HG03469 (cell line): ENCODE measurements around the gene TMEM123.

Experiments used
- ATAC-seq: cut with Tn5 transposase; IDR thresholded peaks from one replicate; pipeline ENCODE4 v1.9.1; 2021; ENCODE audit warnings: mild to moderate bottlenecking, moderate library complexity, moderate number of reproducible peaks; ENCODE audit not compliant: unreplicated experiment

TMEM123 gene

GRCh38 chr11:102399189-102399588 is 53.4 kb downstream of the TMEM123 start:
- no peak for ATAC-seq

GRCh38 chr11:102398297-102398696 is 54.3 kb downstream of the TMEM123 start:
- no peak for ATAC-seq

GRCh38 chr11:102396708-102397563 is 55.6 kb downstream of the TMEM123 start:
- no peak for ATAC-seq

GRCh38 chr11:102395720-102396393 is 56.7 kb downstream of the TMEM123 start:
- no peak for ATAC-seq

GRCh38 chr11:102393272-102393730 is 59.3 kb downstream of the TMEM123 start:
- no peak for ATAC-seq

- no peak for ATAC-seq
These were observed 60.9 kb downstream of the TMEM123 start for GRCh38 chr11:102391549-102392237.

- ATAC-seq: peak; percentile 42
These were observed 61.7 kb downstream of the TMEM123 start for GRCh38 chr11:102390667-102391465.

GRCh38 chr11:102389253-102389652 is 63.3 kb downstream of the TMEM123 start:
- no peak for ATAC-seq

- no peak for ATAC-seq
These were observed 65.4 kb downstream of the TMEM123 start for GRCh38 chr11:102387043-102387781.

- no peak for ATAC-seq
These were observed 66.3 kb downstream of the TMEM123 start for GRCh38 chr11:102386136-102386734.

- ATAC-seq: no peak
These were observed 67.2 kb downstream of the TMEM123 start for GRCh38 chr11:102385085-102386007.

- ATAC-seq: no peak
These were observed 68.0 kb downstream of the TMEM123 start for GRCh38 chr11:102384419-102385079.

GRCh38 chr11:102383839-102384238 is 68.7 kb downstream of the TMEM123 start:
- ATAC-seq: no peak

- ATAC-seq: no peak
These were observed 70.2 kb downstream of the TMEM123 start for GRCh38 chr11:102382384-102382783.

GRCh38 chr11:102378818-102379217 is 73.7 kb downstream of the TMEM123 start:
- ATAC-seq: no peak

- no peak for ATAC-seq
These were observed 74.7 kb downstream of the TMEM123 start for GRCh38 chr11:102377891-102378290.

- no peak for ATAC-seq
These were observed 76.7 kb downstream of the TMEM123 start for GRCh38 chr11:102375720-102376399.
